ENCODE measurements around the gene UBE3C.

Gene UBE3C

GRCh38 chr7:157160433-157160832 is 21.7 kb downstream of the UBE3C start:
- H3K9me3 ChIP-seq (ENCODE audit: control insufficient read depth, insufficient read depth, low read length): no peaks in the 10 kb centered on the region
- no peak overlapping the region for H3K27ac ChIP-seq (ENCODE audit: low read depth, low read length)
- no peak overlapping the region for H3K4me3 ChIP-seq (ENCODE audit: low read length)
- peaks cover 99% of the 10 kb centered on the region for H3K79me2 ChIP-seq (ENCODE audit: control insufficient read depth, low read length)
- H3F3A ChIP-seq (ENCODE audit: control insufficient read depth, insufficient read depth): no peaks in the 10 kb centered on the region
- no peak overlapping the region for H3K4me2 ChIP-seq (ENCODE audit: low read length)
- H3K27me3 ChIP-seq (ENCODE audit: control insufficient read depth, low read length): no peaks in the 10 kb centered on the region
- 0 out of 2 replicates have a peak, but pooled peaks cover 3% of the 10 kb centered on the region for H3K4me1 ChIP-seq (ENCODE audit: control insufficient read depth, low read length)
- TF ChIP-seq CTCF (IDR thresholded peaks at IDR 0.05; ENCODE audit: low read depth, low read length, poor library complexity, severe bottlenecking): no peak
- TF ChIP-seq EZH2phosphoT487 (IDR thresholded peaks at IDR 0.05; ENCODE audit: borderline replicate concordance, low read length): no peak
- no peaks in the 10 kb centered on the region for H3K9me2 ChIP-seq (replicated peaks; ENCODE audit: control insufficient read depth, low read length)
- peaks cover 26% of the 10 kb centered on the region; the same call in 1 of the 2 replicates for H4K20me1 ChIP-seq (ENCODE audit: control insufficient read depth, insufficient read depth, low read depth, low read length)
- peaks cover 58% of the 10 kb centered on the region for H3K36me3 ChIP-seq (ENCODE audit: control insufficient read depth, low read length)

- Histone ChIP-seq H3K79me2 (ENCODE audit: control insufficient read depth, low read length) (peaks cover 96% of the 10 kb centered on the region), H3K4me1 (ENCODE audit: control insufficient read depth, low read length) (no peaks in the 10 kb centered on the region), H3K4me3 (ENCODE audit: low read length) (no peak overlapping the region), H3K9me2 (replicated peaks; ENCODE audit: control insufficient read depth, low read length) (no peaks in the 10 kb centered on the region), H3K9me3 (ENCODE audit: control insufficient read depth, insufficient read depth, low read length) (no peaks in the 10 kb centered on the region), H3K36me3 (ENCODE audit: control insufficient read depth, low read length) (peaks cover 83% of the 10 kb centered on the region), H3F3A (ENCODE audit: control insufficient read depth, insufficient read depth) (peaks cover 2% of the 10 kb centered on the region; the same call in 1 of the 2 replicates), H4K20me1 (ENCODE audit: control insufficient read depth, insufficient read depth, low read depth, low read length) (0 out of 2 replicates have a peak, but pooled peaks cover 3% of the 10 kb centered on the region), H3K27ac (ENCODE audit: low read depth, low read length) (no peak overlapping the region), H3K4me2 (ENCODE audit: low read length) (no peak overlapping the region), H3K27me3 (ENCODE audit: control insufficient read depth, low read length) (no peaks in the 10 kb centered on the region)
- no peak for TF ChIP-seq EZH2phosphoT487 (IDR thresholded peaks at IDR 0.05; ENCODE audit: borderline replicate concordance, low read length)
- no peak for TF ChIP-seq CTCF (IDR thresholded peaks at IDR 0.05; ENCODE audit: low read depth, low read length, poor library complexity, severe bottlenecking)
Measured at GRCh38 chr7:157165987-157166386, 27.3 kb downstream of the UBE3C start.

GRCh38 chr7:157168571-157168970 is 29.8 kb downstream of the UBE3C start:
- H4K20me1 ChIP-seq (ENCODE audit: control insufficient read depth, insufficient read depth, low read depth, low read length): peaks cover 9% of the 10 kb centered on the region; the same call in 1 of the 2 replicates
- no peaks in the 10 kb centered on the region for H3K9me3 ChIP-seq (ENCODE audit: control insufficient read depth, insufficient read depth, low read length)
- TF ChIP-seq EZH2phosphoT487 (IDR thresholded peaks at IDR 0.05; ENCODE audit: borderline replicate concordance, low read length) (no peak), CTCF (IDR thresholded peaks at IDR 0.05; ENCODE audit: low read depth, low read length, poor library complexity, severe bottlenecking) (no peak)
- H3K4me3 ChIP-seq (ENCODE audit: low read length): no peak overlapping the region
- no peak overlapping the region for H3K27ac ChIP-seq (ENCODE audit: low read depth, low read length)
- peaks cover 11% of the 10 kb centered on the region; the same call in 1 of the 2 replicates for H3K4me1 ChIP-seq (ENCODE audit: control insufficient read depth, low read length)
- H3K79me2 ChIP-seq (ENCODE audit: control insufficient read depth, low read length): peaks cover 89% of the 10 kb centered on the region
- no peaks in the 10 kb centered on the region for H3K9me2 ChIP-seq (replicated peaks; ENCODE audit: control insufficient read depth, low read length)
- peaks cover 2% of the 10 kb centered on the region; the same call in 1 of the 2 replicates for H3F3A ChIP-seq (ENCODE audit: control insufficient read depth, insufficient read depth)
- H3K4me2 ChIP-seq (ENCODE audit: low read length): no peak overlapping the region
- no peaks in the 10 kb centered on the region for H3K27me3 ChIP-seq (ENCODE audit: control insufficient read depth, low read length)
- peaks cover 92% of the 10 kb centered on the region for H3K36me3 ChIP-seq (ENCODE audit: control insufficient read depth, low read length)

Data from DOHH2 (cell line).